GM12878 (cell line): ENCODE results near the gene TMEM132C. TPM values are rescaled to one million over a fixed set of nuclear protein-coding genes. Genes with fewer than 3 reads are reported as not detected.

Experiments
- ATAC-seq: fragments of 200-7000 bp; cut with Tn5 transposase; 3 replicates; pipeline ENCODE4 v1.9.1; 2020; ENCODE audit warnings: mild to moderate bottlenecking, moderate library complexity
- BruUV-seq: library from RNA; stranded (reverse); fragments of 400-500 nt; replicated peaks from 2 replicates; lab custom pipeline; 2021; lab: Mats Ljungman, UMichigan
- CTCF ChIA-PET: fragments of 300-600 bp; sonication (Branson Sonifier 250); formaldehyde crosslinking; extraction: SDS; loops from one replicate; lab custom pipeline; 2021; ENCODE audit warnings: inconsistent platforms; lab: Yijun Ruan, JAX
- POLR2A ChIA-PET: fragments of 350-600 bp; formaldehyde crosslinking; extraction: SDS; loops from one replicate; lab custom pipeline; 2021; ENCODE audit warnings: inconsistent platforms; lab: Charles Lee
- RAD21 ChIA-PET: fragments of 300-600 bp; sonication (Branson Sonifier 250); formaldehyde crosslinking; loops from one replicate; lab custom pipeline; 2023; ENCODE audit warnings: antibody characterized with exemption; ENCODE audit not compliant: unreplicated experiment; lab: Charles Lee
- SMC1A ChIA-PET: fragments of 300-600 bp; sonication (Branson Sonifier 250); formaldehyde crosslinking; loops from one replicate; lab custom pipeline; 2023; ENCODE audit not compliant: unreplicated experiment, uncharacterized antibody; lab: Charles Lee
- DNase-seq: peaks from one replicate; pipeline ENCODE4 v3.0.0-alpha.2; 2011; ENCODE audit warnings: low read depth, low spot score
- FAIRE-seq: peaks from 3 replicates; lab custom pipeline; 2011; peaks lifted over from hg19 to GRCh38; lab: Jason Lieb, UNC
- H2AFZ ChIP-seq: 2 replicates; pipeline ENCODE4 v1.6.0; 2011; ENCODE audit warnings: low read depth, low read length, control low read depth; ENCODE audit not compliant: control insufficient read depth
- H3K27ac ChIP-seq: 2 replicates; pipeline ENCODE4 v1.5.1; 2011; ENCODE audit warnings: control low read depth; ENCODE audit not compliant: control insufficient read depth, insufficient read depth
- H3K27me3 ChIP-seq, 2 experiments: replicated peaks in 1 of 2; 2 replicates each; pipeline versions ENCODE4 v1.6.0 to v1.6.1; 2011; ENCODE audit warnings: low read length in 1 of 2; ENCODE audit not compliant: control insufficient read depth in 2 of 2, insufficient read depth in 2 of 2
- H3K36me3 ChIP-seq, 2 experiments: 2 replicates each; pipeline ENCODE4 v1.5.1; 2011; ENCODE audit warnings: low read length in 1 of 2; ENCODE audit not compliant: control insufficient read depth in 2 of 2, insufficient read depth in 2 of 2
- H3K4me1 ChIP-seq: 2 replicates; pipeline ENCODE4 v1.6.1; 2011; ENCODE audit warnings: mild to moderate bottlenecking, low read length, moderate library complexity, mixed read lengths; ENCODE audit not compliant: control insufficient read depth, insufficient read depth
- H3K4me2 ChIP-seq: 2 replicates; pipeline ENCODE4 v1.6.0; 2011; ENCODE audit warnings: control low read depth; ENCODE audit not compliant: control insufficient read depth, insufficient read depth
- H3K4me3 ChIP-seq: fragments of 200-600 bp; sonication (generic); 2 replicates; pipeline ENCODE4 v1.5.1; 2016
- H3K79me2 ChIP-seq: 2 replicates; pipeline ENCODE4 v1.6.0; 2011; ENCODE audit warnings: low read length; ENCODE audit not compliant: control insufficient read depth, insufficient read depth
- H3K9ac ChIP-seq: 2 replicates; pipeline ENCODE4 v1.8.0; 2011; ENCODE audit warnings: low read length, control low read depth, mixed read lengths; ENCODE audit not compliant: control insufficient read depth, insufficient read depth
- H3K9me3 ChIP-seq: replicated peaks from 3 replicates; pipeline ENCODE4 v1.5.1; 2011; ENCODE audit warnings: mild to moderate bottlenecking, low read length; ENCODE audit not compliant: control insufficient read depth, insufficient read depth
- H4K20me1 ChIP-seq: 2 replicates; pipeline ENCODE4 v1.6.0; 2011; ENCODE audit not compliant: control insufficient read depth, insufficient read depth
- CBFB ChIP-seq: IDR thresholded peaks from 2 replicates; pipeline ENCODE4 v1.6.1; 2016; ENCODE audit warnings: antibody characterized with exemption, low read depth
- CBX5 ChIP-seq: sonication (generic); IDR thresholded peaks from 2 replicates; pipeline ENCODE4 v1.6.1; 2016; ENCODE audit warnings: low read depth, moderate library complexity, mild to moderate bottlenecking, inconsistent platforms
- LARP7 ChIP-seq: fragments of 450-650 bp; IDR thresholded peaks from 2 replicates; pipeline ENCODE4 v1.6.1; 2017; ENCODE audit warnings: mild to moderate bottlenecking
- MYB ChIP-seq: fragments of 150-350 bp; IDR thresholded peaks from 2 replicates; pipeline ENCODE4 v1.6.1; 2014; ENCODE audit warnings: mild to moderate bottlenecking, low read depth, low read length, borderline replicate concordance
- RAD51 ChIP-seq: fragments of 450-650 bp; IDR thresholded peaks from 2 replicates; pipeline ENCODE4 v1.6.1; 2016; ENCODE audit warnings: moderate library complexity, mild to moderate bottlenecking, inconsistent platforms
- WGBS: methylation state at CpG from one replicate; pipeline ENCODE4 v1.1.6; 2016; ENCODE audit warnings: low lambda C conversion rate; ENCODE audit not compliant: insufficient replicate concordance, insufficient coverage; ENCODE audit errors: missing lambda C conversion rate; 5-methylcytosine and 5-hydroxymethylcytosine counted together
- in situ Hi-C: fragments of 300-500 bp; cut with MboI; formaldehyde crosslinking; loops from 9 replicates; pipeline ENCODE4 v1.14.3; 2018; ENCODE audit warnings: mixed read lengths
- intact Hi-C: fragments of 100-400 bp; cut with micrococcal nuclease; formaldehyde crosslinking; loops from one replicate; pipeline ENCODE4 v1.14.2; 2022; ENCODE audit not compliant: unreplicated experiment
- polyA plus RNA-seq, 11 experiments: library from polyadenylated mRNA; depleted of rRNA in 4 of 11; unstranded in 6 of 11; stranded (reverse) in 5 of 11; fragments of >200 nt; fragmentation: Nextera tagmentation in 4 of 11; fragmentation: Illumina TruSeq in 1 of 11; extraction: Ambion mirVana in 4 of 11; extraction: Trizol in 1 of 11; gene quantifications; 1 replicate in 1 of 11; 2 replicates in 10 of 11; pipeline versions ENCODE4 v1.2.1 to v1.2.3, GENCODE V29; 2011 to 2016; ENCODE audit warnings: inconsistent platforms in 2 of 11, missing spikeins in 2 of 11, low read depth in 1 of 11
- total RNA-seq, 4 experiments: library from RNA; depleted of rRNA in 3 of 4; stranded (reverse); fragments of >200 nt in 3 of 4; fragmentation: Illumina TruSeq in 1 of 4; extraction: Trizol in 1 of 4; gene quantifications; 2 replicates each; pipeline versions ENCODE4 v1.2.1 to v1.2.3, GENCODE V29; 2013 to 2021
- TF ChIP-seq, protein P1 (sequence below): fragments of 450-650 bp; IDR thresholded peaks from 2 replicates; pipeline ENCODE4 v1.6.1; 2017; ENCODE audit warnings: antibody characterized with exemption, mild to moderate bottlenecking, moderate library complexity

TMEM132C gene
- total and polyA plus RNA-seq, 10 of the 15 experiments (the other 5 are each of a cell fraction or from before 2014, with no cell fraction given): not detected

DNA sequence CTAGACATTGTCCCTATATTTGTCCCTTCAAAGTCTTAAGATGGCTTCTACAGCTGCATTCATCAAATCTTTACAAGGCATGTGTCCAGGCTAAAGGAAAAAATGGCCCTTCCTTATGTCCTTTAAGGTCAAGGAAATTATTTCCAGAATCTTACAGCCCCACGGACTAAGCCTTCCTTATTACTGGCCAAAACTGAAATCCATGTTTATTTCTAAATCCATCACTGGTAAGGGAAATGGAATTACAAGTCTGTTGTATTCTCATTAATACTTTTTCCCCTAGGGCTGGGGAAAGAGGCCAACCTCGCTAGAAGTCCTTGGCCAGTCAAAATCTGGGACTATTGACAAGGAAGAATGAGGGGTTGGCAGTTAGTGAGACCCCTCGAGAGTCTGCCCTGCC, 252.5 kb downstream of the TMEM132C start (continued):
- TF ChIP-seq, protein P1, sequence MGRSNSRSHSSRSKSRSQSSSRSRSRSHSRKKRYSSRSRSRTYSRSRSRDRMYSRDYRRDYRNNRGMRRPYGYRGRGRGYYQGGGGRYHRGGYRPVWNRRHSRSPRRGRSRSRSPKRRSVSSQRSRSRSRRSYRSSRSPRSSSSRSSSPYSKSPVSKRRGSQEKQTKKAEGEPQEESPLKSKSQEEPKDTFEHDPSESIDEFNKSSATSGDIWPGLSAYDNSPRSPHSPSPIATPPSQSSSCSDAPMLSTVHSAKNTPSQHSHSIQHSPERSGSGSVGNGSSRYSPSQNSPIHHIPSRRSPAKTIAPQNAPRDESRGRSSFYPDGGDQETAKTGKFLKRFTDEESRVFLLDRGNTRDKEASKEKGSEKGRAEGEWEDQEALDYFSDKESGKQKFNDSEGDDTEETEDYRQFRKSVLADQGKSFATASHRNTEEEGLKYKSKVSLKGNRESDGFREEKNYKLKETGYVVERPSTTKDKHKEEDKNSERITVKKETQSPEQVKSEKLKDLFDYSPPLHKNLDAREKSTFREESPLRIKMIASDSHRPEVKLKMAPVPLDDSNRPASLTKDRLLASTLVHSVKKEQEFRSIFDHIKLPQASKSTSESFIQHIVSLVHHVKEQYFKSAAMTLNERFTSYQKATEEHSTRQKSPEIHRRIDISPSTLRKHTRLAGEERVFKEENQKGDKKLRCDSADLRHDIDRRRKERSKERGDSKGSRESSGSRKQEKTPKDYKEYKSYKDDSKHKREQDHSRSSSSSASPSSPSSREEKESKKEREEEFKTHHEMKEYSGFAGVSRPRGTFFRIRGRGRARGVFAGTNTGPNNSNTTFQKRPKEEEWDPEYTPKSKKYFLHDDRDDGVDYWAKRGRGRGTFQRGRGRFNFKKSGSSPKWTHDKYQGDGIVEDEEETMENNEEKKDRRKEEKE: no peak
- TF ChIP-seq RAD51: no peak

- no peaks in the 10 kb centered on the region for H3K36me3 ChIP-seq
- no peak overlapping the region for H3K27ac ChIP-seq
- H3K9me3 ChIP-seq: no peaks in the 10 kb centered on the region
- no peak for DNase-seq
- FAIRE-seq: no peak
- no peaks in the 10 kb centered on the region for H3K4me1 ChIP-seq
- TF ChIP-seq CBFB (no peak), CBX5 (no peak), MYB (no peak), LARP7 (no peak)
- TF ChIP-seq, all 136 proteins: peak for 0
- SMC1A ChIA-PET: no interaction called here
- ATAC-seq: no peak
- intact Hi-C loops: no loop called here
- Histone ChIP-seq H3K27me3 (no peaks in the 10 kb centered on the region), H3K9ac (no peak overlapping the region), H2AFZ (no peak overlapping the region), H3K4me3 (no peak overlapping the region), H4K20me1 (no peaks in the 10 kb centered on the region), H3K4me2 (no peak overlapping the region), H3K79me2 (no peaks in the 10 kb centered on the region)
- BruUV-seq: no TSS peak
- in situ Hi-C loops: no loop called here
- RAD21 ChIA-PET: no interaction called here
- CTCF ChIA-PET: no interaction called here
- POLR2A ChIA-PET: no interaction called here
- 28% methylated on average over 10 of the region's 10 CpGs for WGBS
Measured at GRCh38 chr12:128521981-128522380, 255.0 kb downstream of the TMEM132C start.
